AG10803 (cell line): ENCODE measurements around the gene PLEKHG3.

Experiments used
- DNase-seq: peaks from one replicate; pipeline ENCODE4 v3.0.0; 2010; ENCODE audit warnings: low read depth
- H3K4me3 ChIP-seq: 2 replicates; pipeline ENCODE4 v1.5.1; 2011; ENCODE audit warnings: mild to moderate bottlenecking, low read length, control low read depth
- TF ChIP-seq, protein P1 (sequence below): conservative IDR thresholded peaks from 2 replicates; pipeline ENCODE4 v1.5.1; 2011; ENCODE audit warnings: mild to moderate bottlenecking, low read length, control low read depth, inconsistent platforms

Gene PLEKHG3

DNA sequence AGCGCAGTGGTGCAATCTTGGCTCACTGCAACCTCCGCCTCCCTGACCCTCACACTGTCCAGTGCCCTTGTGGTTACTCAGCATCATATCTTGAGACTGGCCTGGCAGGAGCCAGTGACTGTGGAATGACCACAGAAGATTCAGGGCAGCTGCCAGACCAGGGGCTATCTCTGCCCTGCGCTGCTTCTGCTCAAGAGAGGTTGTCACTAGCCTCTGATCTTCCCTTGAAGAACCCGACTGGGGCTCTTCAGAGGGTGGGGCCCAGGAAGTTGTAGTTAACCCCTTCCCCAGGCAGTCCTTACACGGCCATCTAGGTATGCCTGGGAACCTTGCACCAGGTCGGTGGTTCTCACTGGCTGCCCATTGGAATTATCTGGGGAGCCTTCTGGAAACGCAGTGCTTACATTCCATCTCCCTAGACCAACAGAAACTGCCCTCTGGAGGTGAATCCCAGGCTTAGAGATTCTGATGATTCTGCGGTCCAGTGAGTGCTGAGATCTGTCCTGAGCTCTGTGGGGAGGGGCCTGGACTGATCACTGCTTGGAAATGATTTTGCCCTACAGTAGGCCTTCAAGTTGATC is 41.4 kb downstream of the PLEKHG3 start:
- TF ChIP-seq, protein P1, sequence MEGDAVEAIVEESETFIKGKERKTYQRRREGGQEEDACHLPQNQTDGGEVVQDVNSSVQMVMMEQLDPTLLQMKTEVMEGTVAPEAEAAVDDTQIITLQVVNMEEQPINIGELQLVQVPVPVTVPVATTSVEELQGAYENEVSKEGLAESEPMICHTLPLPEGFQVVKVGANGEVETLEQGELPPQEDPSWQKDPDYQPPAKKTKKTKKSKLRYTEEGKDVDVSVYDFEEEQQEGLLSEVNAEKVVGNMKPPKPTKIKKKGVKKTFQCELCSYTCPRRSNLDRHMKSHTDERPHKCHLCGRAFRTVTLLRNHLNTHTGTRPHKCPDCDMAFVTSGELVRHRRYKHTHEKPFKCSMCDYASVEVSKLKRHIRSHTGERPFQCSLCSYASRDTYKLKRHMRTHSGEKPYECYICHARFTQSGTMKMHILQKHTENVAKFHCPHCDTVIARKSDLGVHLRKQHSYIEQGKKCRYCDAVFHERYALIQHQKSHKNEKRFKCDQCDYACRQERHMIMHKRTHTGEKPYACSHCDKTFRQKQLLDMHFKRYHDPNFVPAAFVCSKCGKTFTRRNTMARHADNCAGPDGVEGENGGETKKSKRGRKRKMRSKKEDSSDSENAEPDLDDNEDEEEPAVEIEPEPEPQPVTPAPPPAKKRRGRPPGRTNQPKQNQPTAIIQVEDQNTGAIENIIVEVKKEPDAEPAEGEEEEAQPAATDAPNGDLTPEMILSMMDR, result peak; percentile 37
- H3K4me3 ChIP-seq, result no peak overlapping the region
- peak; percentile 37 for DNase-seq

DNA sequence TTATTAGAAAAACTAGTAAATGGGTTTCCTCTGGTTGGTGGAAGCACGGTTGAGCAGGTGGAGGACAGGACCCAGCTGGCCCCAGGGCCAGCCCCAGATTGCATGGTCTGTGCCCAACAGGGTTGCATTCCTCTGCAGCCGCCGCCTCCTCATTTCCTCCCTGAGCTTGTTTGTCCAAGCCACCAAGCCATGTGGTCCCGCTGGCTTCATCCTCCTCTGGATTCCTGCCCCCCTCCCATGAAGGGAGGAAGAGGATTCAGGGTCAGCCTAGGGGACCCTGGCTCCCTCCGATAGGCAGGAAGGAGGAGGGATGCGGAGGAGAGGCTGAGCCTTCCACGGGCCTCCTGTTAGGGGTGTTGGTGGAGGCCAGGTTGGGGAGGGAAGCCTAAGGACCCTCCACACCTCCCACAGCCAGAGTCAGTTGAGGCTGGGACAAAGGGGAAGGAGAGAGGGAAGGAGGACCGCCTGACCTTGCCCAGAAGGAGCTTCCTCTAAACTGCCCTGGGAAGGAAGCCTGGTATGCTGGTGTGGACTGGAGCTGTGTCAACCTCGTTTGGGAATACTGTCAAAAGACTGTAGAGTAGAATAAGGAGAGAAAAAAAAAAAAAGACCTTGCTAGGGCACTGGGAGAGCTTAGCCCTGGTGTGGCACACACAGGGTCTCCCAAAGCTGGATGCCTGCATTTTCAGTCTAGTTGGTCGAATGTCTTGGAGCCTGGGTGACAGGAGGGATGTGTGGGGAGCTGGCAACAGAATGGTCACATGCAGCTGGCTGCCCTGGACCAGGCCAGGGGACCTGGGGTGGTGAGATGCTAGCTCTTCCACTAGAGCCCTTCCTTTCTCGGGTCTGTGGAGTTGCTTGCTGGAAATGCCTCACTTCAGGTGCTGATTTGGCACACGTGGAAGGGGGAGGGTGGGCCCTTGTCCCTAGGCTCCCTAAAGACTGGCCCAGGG is 42.4 kb downstream of the PLEKHG3 start:
- H3K4me3 ChIP-seq, result no peak overlapping the region
- TF ChIP-seq, protein P1, result no peak
- peak; percentile 30 for DNase-seq

DNA sequence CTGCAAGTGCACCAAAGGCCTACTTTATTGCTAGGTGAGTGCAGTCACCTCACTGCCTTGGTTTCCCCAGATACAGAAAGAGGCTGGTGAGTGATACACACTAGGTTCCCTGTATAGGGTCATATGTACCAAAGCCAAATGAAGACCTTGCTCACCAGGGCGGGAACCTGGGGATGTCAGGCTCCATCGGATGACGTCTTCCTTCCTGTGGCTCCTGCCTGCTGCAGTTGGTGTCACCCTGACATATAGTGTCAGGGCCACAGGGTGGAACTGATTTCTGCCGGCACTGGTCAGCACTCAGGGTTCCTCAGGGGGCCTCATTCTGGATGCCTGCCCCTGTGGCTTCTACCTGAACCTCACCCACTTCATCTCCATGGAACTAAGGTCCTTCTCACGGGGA is 43.1 kb downstream of the PLEKHG3 start:
- H3K4me3 ChIP-seq, result no peak overlapping the region
- no peak for DNase-seq
- TF ChIP-seq, protein P1, result no peak

DNA sequence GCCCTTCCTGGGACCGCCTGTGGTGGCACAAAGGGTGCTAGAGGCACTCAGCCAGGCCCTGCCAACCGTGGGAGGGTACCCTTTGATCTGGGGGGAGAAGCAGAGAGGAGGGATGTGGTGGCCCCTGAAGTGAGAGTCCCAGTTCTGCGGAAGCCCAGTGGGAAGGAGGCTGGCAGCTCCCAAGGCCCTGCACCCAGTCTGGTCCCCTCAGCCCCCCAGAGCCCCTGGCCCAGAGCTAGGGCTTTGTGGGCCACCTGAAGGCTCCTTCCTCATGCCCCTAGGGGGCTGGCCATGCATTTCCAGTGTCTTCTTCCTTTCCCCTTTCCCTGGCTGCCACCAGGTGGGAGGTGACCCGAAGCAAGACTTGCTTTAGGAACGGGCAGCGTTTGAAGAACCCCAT is 44.3 kb downstream of the PLEKHG3 start:
- TF ChIP-seq, protein P1, result no peak
- no peak overlapping the region for H3K4me3 ChIP-seq
- DNase-seq, result no peak

DNA sequence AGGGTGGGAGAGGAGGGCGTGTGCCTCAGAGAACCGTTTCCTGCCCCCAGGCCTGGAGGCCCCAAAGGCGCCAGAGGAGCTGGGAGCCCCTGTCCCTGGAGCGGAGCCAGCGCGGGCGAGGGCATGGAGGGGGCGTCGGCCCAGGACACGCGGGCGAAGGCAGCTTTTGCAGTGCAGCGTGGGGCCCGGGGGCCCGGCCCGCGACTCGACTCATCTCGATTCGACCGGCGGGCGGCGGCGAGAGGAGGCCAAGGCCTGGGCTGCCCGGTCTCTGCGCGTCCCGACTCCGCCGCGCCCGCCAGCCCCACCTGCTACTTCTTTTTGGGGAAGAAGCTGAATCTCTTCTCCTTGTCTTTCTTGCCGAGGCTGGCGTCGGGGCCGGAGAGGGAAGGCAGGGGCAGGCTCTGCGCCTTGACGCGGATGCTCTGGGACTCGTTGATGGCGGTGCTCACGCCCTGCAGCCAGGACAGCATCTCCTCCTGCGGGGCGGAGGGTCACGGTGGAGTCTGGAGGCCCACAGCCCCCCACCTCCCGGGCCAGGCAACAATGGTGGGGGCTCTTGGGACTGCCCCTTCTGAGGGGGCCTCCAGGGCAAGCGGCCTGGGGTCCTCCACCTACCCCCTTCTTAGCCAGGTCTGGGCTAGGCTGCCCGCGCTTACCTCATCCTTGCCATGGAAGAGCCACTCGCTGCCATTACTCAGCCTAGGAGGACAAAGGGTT is 44.9 kb downstream of the PLEKHG3 start:
- no peak for DNase-seq
- TF ChIP-seq, protein P1, result no peak

DNA sequence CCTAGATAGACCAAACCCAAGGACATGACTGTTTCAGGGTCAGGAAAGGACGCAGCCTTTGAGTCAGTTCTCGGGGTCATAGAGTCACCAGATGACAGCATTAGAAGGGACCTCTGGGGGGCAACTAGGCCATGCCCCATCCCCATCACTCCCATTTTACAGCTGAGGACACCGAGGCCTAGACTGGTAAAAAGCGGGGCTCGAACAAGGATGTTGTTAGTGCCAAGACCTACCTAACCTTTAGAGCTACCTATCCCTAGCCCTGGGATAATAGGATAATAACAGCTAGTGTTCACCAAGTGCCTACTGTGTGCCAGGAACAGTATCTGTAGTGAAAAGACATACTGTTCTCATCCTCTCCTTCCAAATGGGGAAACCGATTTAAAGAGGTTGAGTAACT is 48.7 kb downstream of the PLEKHG3 start:
- TF ChIP-seq, protein P1, result no peak
- DNase-seq, result no peak

More for the DNA sequence above, 44.9 kb downstream of the PLEKHG3 start:
- no peak overlapping the region for H3K4me3 ChIP-seq

More for the DNA sequence above, 48.7 kb downstream of the PLEKHG3 start:
- no peak overlapping the region for H3K4me3 ChIP-seq
